AG08395 (cell line): Measurements from ENCODE around the gene HDX.
"Not testable (repeated sequence)": the region's sequence is repeated elsewhere in the genome, so short reads cannot be mapped to it uniquely, and the experiment has no call there.

Experiments
- DNase-seq: peaks from one replicate; pipeline ENCODE4 v3.0.0; 2012; ENCODE audit warnings: mixed read lengths, low spot score

HDX gene

GRCh38 chrX:84339507-84340364, 162.5 kb downstream of the HDX start:
- DNase-seq: peak; percentile 38

GRCh38 chrX:84336646-84337045, 165.6 kb downstream of the HDX start:
- DNase-seq: no peak

- no peak for DNase-seq
These were observed 167.1 kb downstream of the HDX start for GRCh38 chrX:84335121-84335520.

- no peak for DNase-seq
These were observed 180.0 kb downstream of the HDX start for GRCh38 chrX:84322083-84322827.

- no peak for DNase-seq
These were observed 181.6 kb downstream of the HDX start for GRCh38 chrX:84320614-84321013.

GRCh38 chrX:84320023-84320422, 182.2 kb downstream of the HDX start:
- DNase-seq: no peak

- no peak for DNase-seq
These were observed 183.6 kb downstream of the HDX start for GRCh38 chrX:84318661-84319060.

GRCh38 chrX:84315946-84316345, 186.3 kb downstream of the HDX start:
- not testable (repeated sequence) for DNase-seq
